Right lobe of liver (tissue), 6 donors: ENCODE measurements around the gene ZFP36L1. TPM values are rescaled to one million over a fixed set of nuclear protein-coding genes. Genes with fewer than 3 reads are reported as not detected.

Source experiments
- ATAC-seq, 4 donors: fragments of 200-7000 bp; cut with Tn5 transposase; one replicate each; pipeline ENCODE4 v1.9.1; 2020; ENCODE audit warnings: mild to moderate bottlenecking in 4 of 4, moderate library complexity in 4 of 4
- DNase-seq, 3 donors: peaks; one replicate each; pipeline ENCODE4 v3.0.0-alpha.2; 2020
- H3K27ac ChIP-seq, 3 donors: fragments of 200-600 bp; one replicate each; pipeline ENCODE4 v1.8.0; 2022
- H3K27me3 ChIP-seq, 2 donors: fragments of 200-600 bp; one replicate each; pipeline ENCODE4 v1.8.0; 2022
- H3K36me3 ChIP-seq, 4 donors: fragments of 200-600 bp; sonication (generic) in 1 of 4; one replicate each; pipeline versions ENCODE4 v1.5.1 to v1.8.0; 2017 to 2022; ENCODE audit warnings: control low read depth in 1 of 4
- H3K4me1 ChIP-seq, 4 donors: fragments of 200-600 bp; sonication (generic) in 1 of 4; one replicate each; pipeline versions ENCODE4 v1.5.1 to v1.8.0; 2017 to 2022; ENCODE audit warnings: control low read depth in 1 of 4
- H3K4me3 ChIP-seq, 3 donors: fragments of 200-600 bp; one replicate each; pipeline ENCODE4 v1.8.0; 2022
- H3K9me3 ChIP-seq, 4 donors: fragments of 200-600 bp; sonication (generic) in 1 of 4; one replicate each; pipeline versions ENCODE4 v1.5.1 to v1.8.0; 2017 to 2022; ENCODE audit warnings: control low read depth in 1 of 4
- CTCF ChIP-seq, 4 donors: fragments of 200-600 bp in 3 of 4; fragments of 450-650 bp in 1 of 4; IDR thresholded peaks; one replicate each; pipeline versions ENCODE4 v1.5.1 to v1.8.0; 2016 to 2022; ENCODE audit warnings: antibody characterized with exemption in 4 of 4, mild to moderate bottlenecking in 2 of 4
- POLR2A ChIP-seq: fragments of 450-650 bp; IDR thresholded peaks from one replicate; pipeline ENCODE4 v1.6.1; 2017; ENCODE audit warnings: antibody characterized with exemption, mild to moderate bottlenecking
- WGBS: methylation state at CpG from one replicate; pipeline ENCODE4 v1.1.6; 2018; ENCODE audit warnings: low coverage, low lambda C conversion rate; ENCODE audit not compliant: insufficient coverage; ENCODE audit errors: missing lambda C conversion rate; 5-methylcytosine and 5-hydroxymethylcytosine counted together
- intact Hi-C, 2 donors: fragments of 100-400 bp; cut with DNase I; formaldehyde crosslinking; loops; one replicate each; pipeline versions ENCODE4 v1.11.2 to v1.14.1; 2022
- total RNA-seq, 6 experiments: library from RNA; depleted of rRNA in 2 of 6; stranded (reverse); fragments of >200 nt in 2 of 6; fragmentation: NEBNext Ultra II Directional in 3 of 6; extraction: Animal tissue kit (Norgen Biotek cat#: 25700) in 3 of 6; gene quantifications; one replicate each; pipeline versions ENCODE4 v1.1.0 to v1.2.4, GENCODE V29; 2016 to 2023
- donor health status: DM: no; HTN: yes; CAD: no.
- donor health status: DM: no; HTN: no; CAD: no.
- donor health status: DM: no; HTN: no; CAD: no.
- donor health status: DM: no; HTN: yes; CAD: no.
- donor health status: DM: no; HTN: yes; CAD: no.

The ZFP36L1 gene
- total RNA-seq, 6 experiments from 2014 or later = 109 to 298 (median 218) TPM

DNA sequence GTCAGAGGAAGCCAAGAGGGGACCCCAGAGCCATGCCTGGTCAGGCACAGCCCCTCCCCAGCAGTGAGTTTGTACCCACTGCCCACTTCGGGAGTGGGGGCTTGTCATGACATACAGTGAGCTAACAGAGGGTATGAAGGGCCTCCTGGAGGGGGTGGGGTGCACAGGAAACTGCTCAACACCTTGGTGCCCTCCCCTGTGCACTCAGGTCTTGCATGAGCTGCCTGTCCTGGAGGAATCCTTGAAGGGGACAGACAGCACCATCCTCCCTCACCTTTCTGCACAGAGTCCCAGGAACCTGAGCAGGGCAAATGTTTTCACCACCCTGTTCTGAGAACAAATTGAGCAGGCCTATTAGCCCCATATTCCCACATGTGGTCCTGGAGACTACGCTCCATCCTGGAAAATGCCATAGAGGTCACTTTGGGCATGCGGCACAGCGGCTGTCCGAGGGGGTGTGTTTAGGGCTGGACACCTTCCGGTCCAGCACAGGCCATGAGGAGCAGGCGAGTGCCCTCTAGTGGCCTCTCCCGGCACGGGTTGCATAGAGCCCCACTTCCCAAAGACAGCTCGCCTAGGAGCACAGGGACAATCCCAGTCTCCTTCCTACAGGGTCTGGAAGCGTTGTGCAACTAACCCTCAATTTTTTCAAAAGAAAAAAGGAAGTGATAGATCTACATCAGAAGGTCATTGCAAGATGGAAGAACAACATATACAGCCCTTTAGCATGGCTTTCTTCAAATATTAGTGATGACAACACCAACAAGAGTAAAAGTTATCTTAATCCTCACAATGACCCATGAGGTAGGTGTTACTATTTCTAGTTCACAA lies 31.9 kb upstream of the ZFP36L1 start:
- H3K27me3 ChIP-seq = no peaks in the 10 kb centered on the region
- peak overlapping the region; percentile 10 to 43 (median 12) for H3K4me3 ChIP-seq
- peak; percentile 91 to 96 (median 95) for DNase-seq
- TF ChIP-seq CTCF (IDR thresholded peaks at IDR 0.05) (peak; percentile 90 to 98 (median 96)), POLR2A (peak; percentile 56)
- H3K4me1 ChIP-seq = peaks cover 0 to 67% (median 31%) of the 10 kb centered on the region in 4 donors
- H3K27ac ChIP-seq = peak overlapping the region; percentile 73 to 99 (median 79)
- peak; percentile 65 to 83 (median 70) for ATAC-seq
- H3K9me3 ChIP-seq = no peaks in the 10 kb centered on the region
- WGBS = 17% methylated on average over 8 of the region's 11 CpGs
- H3K36me3 ChIP-seq = no peaks in the 10 kb centered on the region
- intact Hi-C loops = loop anchor here in 1 of 2 donors (10.0 kb wide), 1 partner anchor 890 kb away; no protein-coding TSS in a partner anchor

DNA sequence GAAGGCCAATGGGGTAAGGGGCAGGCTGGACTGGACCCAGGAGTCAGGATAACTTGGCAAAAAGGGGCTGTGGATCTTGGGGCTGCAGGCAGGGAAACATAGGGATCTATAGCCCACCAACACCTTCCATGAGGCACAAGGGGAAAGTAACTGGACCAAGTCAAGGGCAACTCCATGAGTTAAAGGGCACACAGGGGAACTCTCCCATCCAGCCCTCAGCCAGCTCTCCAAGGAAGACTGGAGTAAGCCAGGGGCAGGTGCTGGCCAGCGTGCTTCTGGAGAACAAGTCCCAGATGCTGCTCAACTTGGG lies 31.3 kb upstream of the ZFP36L1 start:
- intact Hi-C loops = loop anchor here in 1 of 2 donors (10.0 kb wide), 1 partner anchor 889 kb away; no protein-coding TSS in a partner anchor
- no CpG with 5 or more reads among the region's 1 CpG for WGBS
- H3K36me3 ChIP-seq = no peaks in the 10 kb centered on the region
- DNase-seq (no peak), ATAC-seq (peak in 3 of 4 donors; percentile 7 to 23 (median 15))
- peaks cover 0 to 72% (median 33%) of the 10 kb centered on the region in 4 donors for H3K4me1 ChIP-seq
- H3K9me3 ChIP-seq = no peaks in the 10 kb centered on the region
- H3K27me3 ChIP-seq = no peaks in the 10 kb centered on the region
- peak overlapping the region; percentile 46 to 99 (median 79) for H3K27ac ChIP-seq
- no peak for TF ChIP-seq POLR2A
- TF ChIP-seq CTCF (IDR thresholded peaks at IDR 0.05) = no peak
- peak overlapping the region in 1 of 3 donors; percentile 43 for H3K4me3 ChIP-seq

DNA sequence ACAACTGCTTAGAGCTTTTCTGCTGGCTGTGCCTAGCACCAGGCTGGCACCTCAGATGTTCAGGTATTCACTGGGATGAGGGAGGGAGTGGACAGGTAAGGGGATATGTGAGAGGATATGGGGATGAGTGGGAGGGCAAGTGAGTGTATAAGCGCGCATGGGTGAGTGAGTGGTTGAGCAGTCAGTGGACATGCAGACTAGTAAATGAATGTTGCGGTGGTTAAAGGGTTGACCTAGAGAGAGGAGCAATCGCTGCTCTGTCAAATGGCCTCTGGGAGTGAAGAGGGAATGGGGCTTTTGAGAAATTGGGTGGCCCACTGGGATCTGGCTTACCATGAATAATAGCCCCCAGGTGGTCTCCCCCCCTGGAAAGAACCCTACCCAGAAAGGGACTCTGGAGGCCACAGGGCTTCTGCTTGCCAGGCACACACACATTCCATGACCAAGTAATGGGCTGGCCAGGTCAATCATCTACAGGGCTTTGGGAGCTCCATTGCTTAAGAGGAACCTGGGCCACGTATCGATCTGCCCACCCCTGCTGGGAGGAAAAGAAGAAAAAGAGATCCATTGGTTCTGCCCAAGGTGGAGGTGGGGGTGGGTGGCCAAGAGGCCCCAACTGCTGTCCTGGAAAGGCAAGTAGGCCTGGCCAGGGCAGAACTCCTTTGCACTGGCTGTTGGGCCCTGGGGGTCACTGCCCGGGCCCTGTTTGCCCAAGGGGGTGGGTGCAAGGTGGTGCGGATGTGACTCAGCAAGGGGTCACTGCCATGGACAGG lies 30.8 kb upstream of the ZFP36L1 start:
- 31% methylated on average over 6 of the region's 8 CpGs for WGBS
- TF ChIP-seq POLR2A (peak; percentile 70), CTCF (IDR thresholded peaks at IDR 0.05) (no peak)
- no peak overlapping the region for H3K4me3 ChIP-seq
- ATAC-seq (peak; percentile 45 to 73 (median 61)), DNase-seq (peak; percentile 87 to 97 (median 96))
- H3K27me3 ChIP-seq = no peaks in the 10 kb centered on the region
- H3K27ac ChIP-seq = peak overlapping the region; percentile 57 to 99 (median 79)
- H3K4me1 ChIP-seq = peaks cover 0 to 77% (median 33%) of the 10 kb centered on the region in 4 donors
- no peaks in the 10 kb centered on the region for H3K9me3 ChIP-seq
- intact Hi-C loops = loop anchor here in 1 of 2 donors (10.0 kb wide), 1 partner anchor 889 kb away; no protein-coding TSS in a partner anchor
- H3K36me3 ChIP-seq = no peaks in the 10 kb centered on the region

DNA sequence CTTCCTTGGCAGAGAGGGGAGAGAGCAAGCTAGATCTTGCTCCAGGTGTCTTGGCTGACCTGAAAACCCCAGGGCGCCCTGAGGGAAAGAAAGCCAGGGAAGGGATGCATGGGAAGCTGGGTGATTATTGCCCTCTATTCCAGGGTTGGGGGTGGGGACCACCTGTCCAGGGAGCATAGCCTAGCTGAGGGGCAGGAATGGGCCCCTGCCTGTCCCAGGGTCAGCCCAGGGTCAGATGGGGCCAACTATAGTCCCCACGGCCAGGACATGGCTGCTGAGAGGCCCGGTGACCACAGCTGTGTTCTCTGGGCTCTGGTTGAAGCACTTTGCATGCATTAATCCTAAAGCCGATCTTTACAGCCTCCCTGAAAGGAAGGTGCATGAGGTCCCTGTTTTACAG lies 30.1 kb upstream of the ZFP36L1 start:
- Histone ChIP-seq H3K4me1 (peaks cover 0 to 82% (median 33%) of the 10 kb centered on the region in 4 donors), H3K27me3 (no peaks in the 10 kb centered on the region), H3K36me3 (no peaks in the 10 kb centered on the region), H3K4me3 (no peak overlapping the region), H3K9me3 (no peaks in the 10 kb centered on the region), H3K27ac (peak overlapping the region; percentile 57 to 99 (median 79))
- intact Hi-C loops = loop anchor here in 1 of 2 donors (10.0 kb wide), 1 partner anchor 888 kb away; no protein-coding TSS in a partner anchor
- no peak for ATAC-seq
- 42% methylated on average over 3 of the region's 4 CpGs for WGBS
- no peak for DNase-seq
- TF ChIP-seq CTCF (IDR thresholded peaks at IDR 0.05) = no peak
- TF ChIP-seq POLR2A = no peak
